ENCODE data around the gene B4GALT2.

Gene B4GALT2

DNA sequence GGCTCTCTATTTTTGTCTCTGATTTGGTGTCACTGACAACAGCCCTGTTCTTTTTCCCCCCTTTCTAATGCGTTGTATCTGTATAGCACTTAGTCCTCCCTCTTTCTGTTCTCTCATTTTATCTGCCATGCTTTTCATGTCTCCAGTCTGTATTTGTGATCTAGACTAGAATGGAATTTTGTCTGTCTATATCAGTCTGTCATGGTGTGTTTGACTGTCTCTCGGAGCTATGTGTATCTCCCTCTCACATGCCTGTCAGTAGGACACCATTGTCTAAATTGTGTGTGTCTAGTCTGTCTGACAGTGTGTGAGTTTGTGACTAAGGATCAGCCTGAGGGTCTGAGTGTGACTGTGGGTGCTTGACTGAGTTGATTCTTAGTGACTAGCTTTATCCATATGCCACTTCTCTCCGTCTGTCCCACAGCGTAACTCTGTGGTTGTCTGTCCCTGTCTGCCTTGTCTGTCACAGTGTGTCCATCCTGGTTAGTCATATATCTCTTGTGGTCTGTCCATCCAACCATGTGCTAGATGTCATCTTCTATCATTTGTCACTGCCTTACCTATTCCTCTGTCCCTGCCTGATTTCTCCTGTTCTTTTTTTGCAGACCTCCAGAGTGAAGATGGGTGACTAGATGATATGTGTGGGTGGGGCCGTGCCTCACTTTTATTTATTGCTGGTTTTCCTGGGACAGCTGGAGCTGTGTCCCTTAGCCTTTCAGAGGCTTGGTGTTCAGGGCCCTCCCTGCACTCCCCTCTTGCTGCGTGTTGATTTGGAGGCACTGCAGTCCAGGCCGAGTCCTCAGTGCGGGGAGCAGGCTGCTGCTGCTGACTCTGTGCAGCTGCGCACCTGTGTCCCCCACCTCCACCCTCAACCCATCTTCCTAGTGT, 1.4 kb upstream of the B4GALT2 start:
- no peak for DNase-seq (ENCODE audit: low read depth in 1 of 2, low spot score in 1 of 2)
- in situ Hi-C loops (cut with HindIII; ENCODE audit: low pct_unique_long_range_greater_than_20kb, low sequenced_read_pairs) = no loop called here
- no peak for TF ChIP-seq JUND (IDR thresholded peaks at IDR 0.05; ENCODE audit: low read depth)

DNA sequence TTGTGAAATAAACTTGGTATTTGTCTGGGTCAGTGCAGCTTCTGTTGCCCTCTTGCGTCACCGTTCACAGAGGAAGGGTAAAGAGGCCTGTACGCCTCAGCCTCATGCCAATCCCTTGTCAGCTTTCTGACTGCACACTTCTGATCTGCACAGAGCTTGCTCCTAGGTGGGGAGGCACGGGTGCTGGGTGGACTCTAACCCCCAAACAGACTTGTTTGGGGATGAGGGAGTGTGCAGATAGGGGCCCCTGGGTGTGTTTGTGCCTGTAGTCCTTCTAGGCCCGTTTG, 803 bp upstream of the B4GALT2 start:
- in situ Hi-C loops (cut with HindIII; ENCODE audit: low pct_unique_long_range_greater_than_20kb, low sequenced_read_pairs) = no loop called here
- no peak for TF ChIP-seq JUND (IDR thresholded peaks at IDR 0.05; ENCODE audit: low read depth)
- no peak for DNase-seq (ENCODE audit: low read depth in 1 of 2, low spot score in 1 of 2)

DNA sequence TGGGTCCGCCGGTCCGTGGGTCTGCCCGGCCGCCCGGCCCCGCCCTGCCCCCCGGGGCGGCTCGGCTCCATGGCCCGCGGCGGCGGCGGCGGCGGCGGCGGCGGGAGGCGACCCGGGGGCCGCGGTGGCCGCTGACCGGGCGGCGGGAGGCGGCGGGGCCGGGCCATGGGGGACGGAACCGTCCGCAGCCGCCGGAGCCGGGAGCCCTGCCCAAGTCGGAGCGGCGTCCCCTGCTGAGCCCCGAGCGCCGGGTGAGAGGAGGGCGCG, 184 bp downstream of the B4GALT2 start:
- in situ Hi-C loops (cut with HindIII; ENCODE audit: low pct_unique_long_range_greater_than_20kb, low sequenced_read_pairs) = no loop called here
- TF ChIP-seq JUND (IDR thresholded peaks at IDR 0.05; ENCODE audit: low read depth) = no peak
- no peak for DNase-seq (ENCODE audit: low read depth in 1 of 2, low spot score in 1 of 2)

DNA sequence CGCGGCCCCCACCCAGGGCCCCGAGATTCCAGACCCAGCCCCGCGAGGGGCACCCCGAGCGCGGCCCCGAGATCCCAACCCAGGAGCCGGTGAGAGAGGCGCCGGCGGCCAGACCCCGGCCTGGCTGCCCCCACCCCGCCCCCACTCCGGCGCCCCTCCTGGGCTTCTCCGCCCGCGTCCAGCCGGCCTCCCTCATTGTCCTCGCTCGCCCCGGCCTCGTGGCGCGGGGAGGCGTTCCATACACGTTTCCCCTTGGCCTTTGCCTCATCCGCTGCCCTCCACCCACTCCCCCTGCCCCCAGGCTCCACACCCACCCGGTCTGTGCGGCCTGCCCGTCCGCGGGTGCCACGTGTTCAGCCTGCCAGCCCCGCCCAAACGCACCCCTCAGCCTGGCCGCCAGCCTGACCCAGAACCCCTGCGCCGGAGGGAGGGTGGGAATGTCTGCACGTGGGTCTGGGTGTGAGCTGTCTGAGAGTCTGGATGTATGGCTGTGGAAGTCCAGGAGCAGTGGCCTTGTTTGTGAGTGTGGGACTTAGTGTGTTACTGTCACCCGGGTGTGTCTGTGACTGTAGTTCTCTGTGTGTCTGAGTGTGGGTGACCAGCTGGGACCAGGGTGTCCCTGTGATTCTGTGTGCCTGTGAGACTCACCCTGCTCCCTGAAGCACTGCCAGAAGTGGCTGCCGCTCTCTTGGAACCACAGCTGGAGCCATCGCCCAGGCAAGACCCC, 681 bp downstream of the B4GALT2 start:
- in situ Hi-C loops (cut with HindIII; ENCODE audit: low pct_unique_long_range_greater_than_20kb, low sequenced_read_pairs) = no loop called here
- no peak for TF ChIP-seq JUND (IDR thresholded peaks at IDR 0.05; ENCODE audit: low read depth)
- peak in 1 of 2 experiments; percentile 33 for DNase-seq (ENCODE audit: low read depth in 1 of 2, low spot score in 1 of 2)

DNA sequence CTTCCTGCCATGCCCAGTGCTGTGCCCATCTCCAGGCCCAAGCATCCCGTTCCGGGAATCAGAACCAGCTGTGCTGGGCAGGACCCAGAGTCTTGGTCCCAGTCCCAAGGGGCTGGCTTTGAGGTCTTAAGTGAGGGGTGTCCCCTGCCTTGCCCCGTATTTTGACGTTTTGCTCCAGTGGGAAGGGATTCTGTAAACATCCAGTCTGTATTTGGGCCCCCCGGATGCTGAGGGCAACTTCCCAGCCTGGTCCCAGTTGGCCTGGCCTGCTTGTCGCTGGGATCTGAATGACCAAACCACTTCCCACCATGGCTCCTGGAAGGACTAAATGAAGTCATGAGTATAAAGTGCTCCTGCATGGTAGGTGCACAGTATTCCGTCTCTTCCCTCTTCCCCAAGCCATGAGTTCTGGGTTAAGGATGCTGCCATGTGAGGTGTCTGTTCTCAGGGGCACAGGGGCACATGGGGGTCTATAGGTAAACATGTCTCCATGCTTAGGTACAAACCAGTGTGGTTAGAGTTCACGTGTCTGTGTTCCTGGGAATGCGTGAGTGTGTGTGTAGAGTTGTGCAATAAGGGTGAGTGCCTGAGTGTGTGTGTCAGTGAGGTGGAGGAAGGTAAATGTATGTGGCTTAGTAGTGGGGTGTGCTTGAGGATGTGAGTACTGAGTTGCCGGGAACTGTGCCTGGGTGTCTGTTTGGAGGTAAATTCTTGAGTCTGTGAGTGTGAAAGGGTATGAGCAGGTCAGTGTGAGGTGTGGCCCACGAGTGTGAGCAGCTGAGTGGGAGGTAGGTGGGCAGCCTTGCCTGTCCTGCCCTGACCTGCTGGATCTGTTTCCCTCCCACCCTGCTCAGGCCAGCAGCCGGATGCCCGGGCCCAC, 1.5 kb downstream of the B4GALT2 start:
- TF ChIP-seq JUND (IDR thresholded peaks at IDR 0.05; ENCODE audit: low read depth) = no peak
- in situ Hi-C loops (cut with HindIII; ENCODE audit: low pct_unique_long_range_greater_than_20kb, low sequenced_read_pairs) = no loop called here
- DNase-seq (ENCODE audit: low read depth in 1 of 2, low spot score in 1 of 2) = no peak

DNA sequence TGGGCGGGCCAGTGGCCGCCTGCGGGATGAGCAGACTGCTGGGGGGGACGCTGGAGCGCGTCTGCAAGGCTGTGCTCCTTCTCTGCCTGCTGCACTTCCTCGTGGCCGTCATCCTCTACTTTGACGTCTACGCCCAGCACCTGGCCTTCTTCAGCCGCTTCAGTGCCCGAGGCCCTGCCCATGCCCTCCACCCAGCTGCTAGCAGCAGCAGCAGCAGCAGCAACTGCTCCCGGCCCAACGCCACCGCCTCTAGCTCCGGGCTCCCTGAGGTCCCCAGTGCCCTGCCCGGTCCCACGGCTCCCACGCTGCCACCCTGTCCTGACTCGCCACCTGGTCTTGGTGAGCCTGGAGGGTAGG, 2.1 kb downstream of the B4GALT2 start:
- in situ Hi-C loops (cut with HindIII; ENCODE audit: low pct_unique_long_range_greater_than_20kb, low sequenced_read_pairs) = no loop called here
- no peak for DNase-seq (ENCODE audit: low read depth in 1 of 2, low spot score in 1 of 2)
- TF ChIP-seq JUND (IDR thresholded peaks at IDR 0.05; ENCODE audit: low read depth) = no peak

DNA sequence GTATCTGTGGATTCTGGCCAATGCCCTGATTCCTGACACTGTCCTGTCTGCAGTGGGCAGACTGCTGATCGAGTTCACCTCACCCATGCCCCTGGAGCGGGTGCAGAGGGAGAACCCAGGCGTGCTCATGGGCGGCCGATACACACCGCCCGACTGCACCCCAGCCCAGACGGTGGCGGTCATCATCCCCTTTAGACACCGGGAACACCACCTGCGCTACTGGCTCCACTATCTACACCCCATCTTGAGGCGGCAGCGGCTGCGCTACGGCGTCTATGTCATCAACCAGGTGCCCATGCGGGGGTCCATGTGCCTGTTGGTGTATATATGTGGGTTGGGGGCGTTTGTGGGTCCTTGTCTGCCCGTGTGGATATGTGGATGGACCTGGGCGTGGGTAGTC, 2.6 kb downstream of the B4GALT2 start:
- in situ Hi-C loops (cut with HindIII; ENCODE audit: low pct_unique_long_range_greater_than_20kb, low sequenced_read_pairs) = no loop called here
- no peak for DNase-seq (ENCODE audit: low read depth in 1 of 2, low spot score in 1 of 2)
- TF ChIP-seq JUND (IDR thresholded peaks at IDR 0.05; ENCODE audit: low read depth) = no peak

DNA sequence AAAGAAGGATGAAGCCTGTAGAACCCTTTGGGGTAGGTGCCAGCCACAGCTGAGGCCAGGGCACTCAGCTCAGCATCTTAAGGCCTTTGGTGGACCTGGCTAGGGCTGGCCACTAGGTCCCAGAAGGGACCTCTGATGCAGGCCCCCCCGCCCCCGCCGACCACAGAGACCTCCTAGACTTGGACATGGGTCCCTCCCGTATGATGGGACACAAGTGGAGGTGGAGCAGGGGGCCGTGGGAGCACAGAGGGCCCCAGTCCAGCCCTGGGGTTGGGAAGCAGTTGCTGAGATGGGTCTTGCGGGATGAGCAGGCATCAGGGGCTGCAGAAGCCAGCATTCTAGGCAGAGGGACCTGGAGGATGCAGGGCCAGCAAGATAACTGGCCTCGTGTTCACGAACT, 3.2 kb downstream of the B4GALT2 start:
- in situ Hi-C loops (cut with HindIII; ENCODE audit: low pct_unique_long_range_greater_than_20kb, low sequenced_read_pairs) = no loop called here
- no peak for DNase-seq (ENCODE audit: low read depth in 1 of 2, low spot score in 1 of 2)
- no peak for TF ChIP-seq JUND (IDR thresholded peaks at IDR 0.05; ENCODE audit: low read depth)

DNA sequence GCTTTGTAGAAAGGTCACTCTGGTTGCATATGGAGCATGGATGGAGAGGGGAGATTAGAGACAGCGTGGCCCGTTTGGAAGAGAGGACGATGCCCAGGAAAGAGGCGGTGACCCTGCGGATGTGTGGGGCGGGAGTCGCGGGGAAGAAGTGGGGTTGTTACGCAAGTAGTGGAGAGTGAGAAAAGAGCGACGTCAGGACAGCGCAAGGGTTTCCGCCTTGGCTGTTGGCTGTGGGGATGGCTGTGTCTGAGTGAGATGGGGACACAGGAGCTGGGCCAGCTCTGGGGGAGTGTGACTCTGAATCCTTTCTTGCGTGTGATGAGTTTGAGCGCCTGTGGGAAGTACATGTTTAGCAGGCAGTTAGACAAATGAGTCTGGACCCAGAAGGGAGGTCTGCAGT, 3.8 kb downstream of the B4GALT2 start:
- in situ Hi-C loops (cut with HindIII; ENCODE audit: low pct_unique_long_range_greater_than_20kb, low sequenced_read_pairs) = no loop called here
- no peak for DNase-seq (ENCODE audit: low read depth in 1 of 2, low spot score in 1 of 2)
- no peak for TF ChIP-seq JUND (IDR thresholded peaks at IDR 0.05; ENCODE audit: low read depth)

DNA sequence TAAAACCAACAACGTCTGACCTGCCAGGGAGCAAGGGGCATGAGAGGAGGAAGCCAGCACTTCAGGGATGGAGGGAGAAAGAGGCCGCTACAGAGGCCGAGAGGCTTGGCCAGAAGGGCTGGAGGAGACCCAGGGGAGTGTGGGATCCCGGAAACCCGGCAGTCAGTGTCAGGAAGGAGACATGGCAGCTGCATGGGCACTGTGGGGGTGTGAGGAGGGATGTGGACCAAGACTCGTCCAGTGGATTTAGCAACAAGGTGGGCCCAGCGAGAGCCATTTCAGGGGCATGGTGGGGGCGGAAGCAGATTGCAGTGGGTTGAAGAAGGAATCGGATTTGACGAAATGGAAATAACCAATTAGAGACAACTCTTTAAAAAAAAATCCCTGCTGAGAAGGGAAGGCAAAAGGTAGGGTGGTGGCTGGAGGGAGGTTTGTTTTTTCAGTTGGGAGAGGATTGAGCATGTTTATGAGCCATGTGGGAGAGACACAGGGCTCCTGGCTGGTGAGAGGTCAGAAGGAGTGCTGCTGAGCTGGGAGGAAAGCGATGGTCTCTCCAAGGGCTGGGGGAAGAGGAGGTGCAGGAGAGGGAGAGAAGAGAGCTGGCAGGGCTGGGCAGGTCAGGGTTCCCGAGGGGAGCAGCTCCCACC, 4.4 kb downstream of the B4GALT2 start:
- TF ChIP-seq JUND (IDR thresholded peaks at IDR 0.05; ENCODE audit: low read depth) = no peak
- DNase-seq (ENCODE audit: low read depth in 1 of 2, low spot score in 1 of 2) = no peak
- in situ Hi-C loops (cut with HindIII; ENCODE audit: low pct_unique_long_range_greater_than_20kb, low sequenced_read_pairs) = no loop called here

DNA sequence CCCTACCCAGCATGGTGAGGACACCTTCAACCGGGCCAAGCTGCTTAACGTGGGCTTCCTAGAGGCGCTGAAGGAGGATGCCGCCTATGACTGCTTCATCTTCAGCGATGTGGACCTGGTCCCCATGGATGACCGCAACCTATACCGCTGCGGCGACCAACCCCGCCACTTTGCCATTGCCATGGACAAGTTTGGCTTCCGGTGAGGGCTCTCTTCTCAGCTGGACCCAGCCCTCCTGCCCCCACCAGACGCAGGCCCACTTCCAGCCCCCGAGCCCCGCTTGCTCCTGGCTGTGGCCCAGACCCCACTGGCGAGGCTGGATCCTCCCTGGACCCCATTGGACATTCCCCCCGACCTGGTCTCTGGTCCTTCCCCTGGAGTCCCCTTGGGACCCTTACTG, 5.8 kb downstream of the B4GALT2 start:
- in situ Hi-C loops (cut with HindIII; ENCODE audit: low pct_unique_long_range_greater_than_20kb, low sequenced_read_pairs) = no loop called here
- DNase-seq (ENCODE audit: low read depth in 1 of 2, low spot score in 1 of 2) = no peak

DNA sequence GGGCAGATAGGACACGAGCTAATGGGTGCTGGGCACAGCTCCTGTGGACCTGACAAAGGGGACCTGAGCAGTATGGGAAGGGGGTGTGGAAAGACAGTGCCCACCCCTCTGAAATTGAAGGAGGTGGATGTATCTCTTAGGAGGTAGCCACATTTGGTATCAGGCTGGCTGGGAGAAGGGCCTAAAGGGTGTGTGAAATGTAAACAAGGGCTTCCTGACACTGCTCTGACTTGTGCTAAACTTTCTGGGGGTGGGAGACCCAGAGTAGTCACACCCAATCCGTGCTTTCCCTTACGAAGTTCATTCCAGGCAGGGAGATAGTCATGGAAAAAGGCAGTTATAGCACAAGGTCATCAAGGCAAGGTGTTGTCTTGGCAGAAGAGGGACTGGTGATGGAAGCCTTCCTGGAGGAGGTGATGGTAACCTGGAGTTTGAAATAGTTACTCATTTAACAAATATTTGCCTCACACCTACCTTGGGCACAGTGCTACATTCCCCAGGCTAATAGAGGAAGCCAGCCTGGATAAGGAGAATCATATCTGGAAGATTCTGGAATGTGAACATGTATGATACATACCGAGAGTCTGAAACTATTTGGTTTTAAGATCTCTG, 7.1 kb downstream of the B4GALT2 start:
- DNase-seq (ENCODE audit: low read depth in 1 of 2, low spot score in 1 of 2) = no peak
- in situ Hi-C loops (cut with HindIII; ENCODE audit: low pct_unique_long_range_greater_than_20kb, low sequenced_read_pairs) = no loop called here
- no peak for TF ChIP-seq JUND (IDR thresholded peaks at IDR 0.05; ENCODE audit: low read depth)

More for the DNA sequence above, 5.8 kb downstream of the B4GALT2 start:
- TF ChIP-seq JUND (IDR thresholded peaks at IDR 0.05; ENCODE audit: low read depth) = no peak
